HG03039 (cell line): ENCODE results near the gene PDCD7.
"Not testable (repeated sequence)": the region's sequence is repeated elsewhere in the genome, so short reads cannot be mapped to it uniquely, and the experiment has no call there.

Source experiments
- ATAC-seq: cut with Tn5 transposase; IDR thresholded peaks from one replicate; pipeline ENCODE4 v1.9.1; 2021; ENCODE audit warnings: mild to moderate bottlenecking, moderate library complexity; ENCODE audit not compliant: unreplicated experiment

The PDCD7 gene

GRCh38 chr15:65130941-65131340 is 2.7 kb downstream of the PDCD7 start:
- ATAC-seq: no peak

- no peak for ATAC-seq
These were observed 18.1 kb downstream of the PDCD7 start for GRCh38 chr15:65115542-65115941.

GRCh38 chr15:65115086-65115485 is 18.5 kb downstream of the PDCD7 start, which contains the start of gene UBAP1L:
UBAP1L (minus strand) TSS chr15:65115200; CDS start chr15:65106215, 8,985 bp downstream.
- no peak for ATAC-seq

GRCh38 chr15:65110676-65111292 is 22.8 kb downstream of the PDCD7 start:
- no peak for ATAC-seq

- ATAC-seq: no peak
These were observed 27.5 kb downstream of the PDCD7 start for GRCh38 chr15:65106011-65106590.

GRCh38 chr15:65105038-65105437 is 28.6 kb downstream of the PDCD7 start:
- no peak for ATAC-seq

- no peak for ATAC-seq
These were observed 30.7 kb downstream of the PDCD7 start for GRCh38 chr15:65102912-65103311.

GRCh38 chr15:65101891-65102708 is 31.5 kb downstream of the PDCD7 start:
- ATAC-seq: no peak

- no peak for ATAC-seq
These were observed 32.2 kb downstream of the PDCD7 start for GRCh38 chr15:65101411-65101890.

GRCh38 chr15:65100442-65100841 is 33.2 kb downstream of the PDCD7 start:
- ATAC-seq: no peak

GRCh38 chr15:65099801-65100200 is 33.8 kb downstream of the PDCD7 start:
- not testable (repeated sequence) for ATAC-seq

GRCh38 chr15:65099336-65099735 is 34.3 kb downstream of the PDCD7 start:
- ATAC-seq: no peak

GRCh38 chr15:65097651-65098263 is 35.9 kb downstream of the PDCD7 start:
- ATAC-seq: no peak

- ATAC-seq: no peak
These were observed 36.9 kb downstream of the PDCD7 start for GRCh38 chr15:65096481-65097385.

- ATAC-seq: no peak
These were observed 37.9 kb downstream of the PDCD7 start for GRCh38 chr15:65095747-65096104.

- ATAC-seq: no peak
These were observed 38.4 kb downstream of the PDCD7 start for GRCh38 chr15:65095011-65095746.

- no peak for ATAC-seq
These were observed 39.2 kb downstream of the PDCD7 start for GRCh38 chr15:65094294-65094995.

- not testable (repeated sequence) for ATAC-seq
These were observed 39.8 kb downstream of the PDCD7 start for GRCh38 chr15:65093793-65094170.
